ENCODE measurements around the gene SCNM1. TPM values are rescaled to one million over a fixed set of nuclear protein-coding genes. Genes with fewer than 3 reads are reported as not detected.

The SCNM1 gene
- total RNA-seq, 6 donors from 2014 or later: 8.9 to 50.3 (median 25.9) TPM

GRCh38 chr1:151131701-151132334 lies 34.1 kb upstream of the SCNM1 start:
- WGBS, 2 donors: 56 to 64% methylated on average over 18 to 34 of the region's 39 CpGs

DNA sequence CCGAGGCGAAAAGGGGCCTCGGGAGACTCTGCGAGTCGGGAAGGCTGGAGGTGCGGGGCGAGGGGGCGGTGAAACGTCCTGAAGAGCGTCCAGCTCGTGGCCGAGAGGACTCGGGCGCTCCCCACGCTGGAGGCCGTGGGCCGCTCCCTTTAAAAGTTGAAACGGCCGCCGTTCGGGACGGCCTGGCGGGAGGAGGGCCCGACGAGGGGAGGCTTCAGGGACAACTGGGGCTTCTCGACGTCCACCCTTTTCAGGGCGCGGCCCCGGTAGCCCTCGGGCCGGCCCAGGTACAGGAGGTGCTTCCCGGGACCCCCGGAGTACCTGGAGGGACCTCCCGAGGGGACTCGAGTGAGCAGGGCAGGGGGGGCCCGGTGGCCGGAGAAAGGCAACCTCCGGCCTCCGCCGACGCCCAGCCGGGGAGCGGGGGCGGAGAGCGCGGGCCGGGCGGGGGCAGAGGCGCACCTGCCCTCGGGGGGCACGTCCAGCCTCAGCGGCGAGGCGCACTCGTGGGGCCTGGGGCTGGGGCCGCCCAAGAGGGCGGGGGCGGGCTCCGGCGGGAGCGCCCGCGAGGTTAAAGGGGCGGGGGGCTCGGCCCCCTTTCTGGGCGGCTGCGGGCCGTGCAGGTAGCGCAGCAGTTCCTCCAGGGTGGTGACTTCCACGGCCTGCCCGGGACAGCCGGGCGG lies 33.5 kb upstream of the SCNM1 start:
- H3K27ac ChIP-seq: no peak overlapping the region
- no peak for TF ChIP-seq POLR2AphosphoS5 (IDR thresholded peaks at IDR 0.05)
- WGBS, 2 donors: 84 to 88% methylated on average over 41 to 66 of the region's 74 CpGs
- peaks cover 0 to 16% (median 3%) of the 10 kb centered on the region in 4 donors for H3K36me3 ChIP-seq
- ATAC-seq (ENCODE audit: low FRiP score in 2 of 2) (peak in 1 of 2 donors; percentile 38), DNase-seq (peak in 1 of 2 donors; percentile 80)
- H3K27me3 ChIP-seq: no peaks in the 10 kb centered on the region
- H3K4me3 ChIP-seq: peak overlapping the region in 3 of 4 donors; percentile 28 to 51 (median 43)
- peaks cover 4 to 17% (median 8%) of the 10 kb centered on the region in 4 donors for H3K4me1 ChIP-seq
- no peaks in the 10 kb centered on the region for H3K9me3 ChIP-seq

More at GRCh38 chr1:151131701-151132334, 34.1 kb upstream of the SCNM1 start:
- peak overlapping the region in 1 of 4 donors; percentile 35 for H3K27ac ChIP-seq
- peaks cover 4 to 17% (median 8%) of the 10 kb centered on the region in 4 donors for H3K4me1 ChIP-seq
- DNase-seq: peak in 1 of 2 donors; percentile 84
- peak overlapping the region in 3 of 4 donors; percentile 28 to 51 (median 43) for H3K4me3 ChIP-seq
- H3K36me3 ChIP-seq: peaks cover 0 to 14% (median 3%) of the 10 kb centered on the region in 4 donors
- no peaks in the 10 kb centered on the region for H3K27me3 ChIP-seq
- peak; percentile 64 to 68 for ATAC-seq (ENCODE audit: low FRiP score in 2 of 2)
- no peaks in the 10 kb centered on the region for H3K9me3 ChIP-seq
- TF ChIP-seq EP300 (IDR thresholded peaks at IDR 0.05) (no peak), POLR2A (IDR thresholded peaks at IDR 0.05) (no peak), CTCF (IDR thresholded peaks at IDR 0.05) (no peak), POLR2AphosphoS5 (IDR thresholded peaks at IDR 0.05) (no peak)

DNA sequence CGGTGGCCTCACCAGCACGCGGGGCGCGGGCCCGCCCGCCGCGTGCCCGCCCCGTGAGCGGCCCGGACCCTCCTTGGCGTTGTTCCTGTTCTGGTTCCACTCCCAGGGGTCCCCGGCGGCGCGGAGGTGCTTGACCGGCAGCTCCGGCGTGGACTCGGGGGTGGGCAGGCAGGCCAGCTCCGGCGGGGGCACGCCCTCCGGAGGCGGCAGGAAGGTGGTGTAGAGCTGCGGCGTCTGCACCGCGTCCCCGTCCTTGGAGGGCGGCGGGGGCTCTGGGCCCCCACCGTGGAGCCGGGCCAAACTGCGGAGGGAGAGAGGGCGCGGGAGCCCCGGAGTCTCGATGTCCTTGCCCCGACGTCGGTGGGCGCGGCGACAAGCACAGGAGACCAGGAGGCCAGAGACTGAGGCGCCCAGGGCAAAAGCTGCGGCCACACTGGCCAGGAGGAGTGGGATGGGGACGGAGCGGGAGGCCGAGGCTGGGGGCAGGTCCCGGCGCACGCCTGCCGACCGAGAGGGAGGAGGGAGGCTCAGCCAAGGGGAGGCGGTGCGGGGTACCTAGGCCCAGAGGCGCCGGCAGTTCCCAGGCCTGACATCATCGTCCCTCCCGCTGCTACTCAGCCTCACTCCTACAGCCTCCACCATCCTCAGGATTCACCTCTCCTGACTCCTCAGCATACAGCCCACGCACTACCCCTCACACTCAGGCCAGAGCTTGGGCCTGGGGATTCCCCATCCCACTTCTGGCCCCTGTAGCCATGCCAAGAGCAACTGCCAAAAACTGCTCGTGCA lies 32.7 kb upstream of the SCNM1 start:
- WGBS, 2 donors: 82 to 95% methylated on average over 33 to 37 of the region's 65 CpGs
- H3K36me3 ChIP-seq: peaks cover 0 to 16% (median 3%) of the 10 kb centered on the region in 4 donors
- no peak for TF ChIP-seq POLR2A (IDR thresholded peaks at IDR 0.05)
- TF ChIP-seq EP300 (IDR thresholded peaks at IDR 0.05): no peak
- no peak for TF ChIP-seq CTCF (IDR thresholded peaks at IDR 0.05)
- no peak for TF ChIP-seq POLR2AphosphoS5 (IDR thresholded peaks at IDR 0.05)
- peaks cover 4 to 17% (median 8%) of the 10 kb centered on the region in 4 donors for H3K4me1 ChIP-seq
- no peaks in the 10 kb centered on the region for H3K27me3 ChIP-seq
- DNase-seq (peak in 1 of 2 donors; percentile 86), ATAC-seq (ENCODE audit: low FRiP score in 2 of 2) (peak in 1 of 2 donors; percentile 12)
- H3K9me3 ChIP-seq: no peaks in the 10 kb centered on the region
- no peak overlapping the region for H3K27ac ChIP-seq
- peak overlapping the region in 1 of 4 donors; percentile 8 for H3K4me3 ChIP-seq

DNA sequence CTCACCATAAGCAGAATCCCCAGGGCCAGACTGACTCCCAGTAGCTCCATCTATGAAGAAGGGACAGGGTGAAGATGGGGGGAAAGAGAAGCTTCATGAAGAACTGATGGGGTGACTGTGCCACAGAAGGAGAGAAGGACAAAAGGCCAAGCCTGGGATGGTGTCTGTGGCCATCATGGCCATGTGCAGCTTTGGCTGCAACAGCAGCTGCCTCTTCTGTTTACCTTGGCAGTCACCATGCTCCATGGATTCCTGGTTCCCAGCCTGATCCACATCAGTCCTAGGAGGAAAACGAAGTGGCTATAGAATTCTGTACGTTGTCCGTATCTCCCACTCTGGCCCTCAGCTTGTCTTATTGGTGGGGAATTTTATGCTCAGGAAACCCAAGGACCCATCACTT lies 31.5 kb upstream of the SCNM1 start:
- no peak overlapping the region for H3K4me3 ChIP-seq
- TF ChIP-seq POLR2AphosphoS5 (IDR thresholded peaks at IDR 0.05): no peak
- TF ChIP-seq POLR2A (IDR thresholded peaks at IDR 0.05): no peak
- no peak for TF ChIP-seq CTCF (IDR thresholded peaks at IDR 0.05)
- TF ChIP-seq EP300 (IDR thresholded peaks at IDR 0.05): no peak
- no peak overlapping the region for H3K27ac ChIP-seq
- DNase-seq (no peak), ATAC-seq (ENCODE audit: low FRiP score in 2 of 2) (no peak)
- 98 to 100% methylated on average over 3 of the region's 3 CpGs for WGBS, 2 donors
- H3K27me3 ChIP-seq: no peaks in the 10 kb centered on the region
- H3K36me3 ChIP-seq: peaks cover 0 to 16% (median 3%) of the 10 kb centered on the region in 4 donors
- H3K9me3 ChIP-seq: no peaks in the 10 kb centered on the region
- peaks cover 4 to 17% (median 8%) of the 10 kb centered on the region in 4 donors for H3K4me1 ChIP-seq

GRCh38 chr1:151134991-151135390 lies 31.0 kb upstream of the SCNM1 start:
- Histone ChIP-seq H3K27me3 (no peaks in the 10 kb centered on the region), H3K4me1 (peaks cover 4 to 17% (median 8%) of the 10 kb centered on the region in 4 donors), H3K36me3 (peaks cover 0 to 20% (median 5%) of the 10 kb centered on the region in 4 donors), H3K9me3 (no peaks in the 10 kb centered on the region), H3K27ac (no peak overlapping the region), H3K4me3 (no peak overlapping the region)
- TF ChIP-seq CTCF (IDR thresholded peaks at IDR 0.05) (no peak), POLR2AphosphoS5 (IDR thresholded peaks at IDR 0.05) (no peak), POLR2A (IDR thresholded peaks at IDR 0.05) (no peak), EP300 (IDR thresholded peaks at IDR 0.05) (no peak)
- ATAC-seq (ENCODE audit: low FRiP score in 2 of 2) (no peak), DNase-seq (peak in 1 of 2 donors; percentile 56)
- 90 to 98% methylated on average over 6 to 7 of the region's 7 CpGs for WGBS, 2 donors
